ENCODE measurements around the gene RAD23B.
"Not testable (repeated sequence)": the region's sequence is repeated elsewhere in the genome, so short reads cannot be mapped to it uniquely, and the experiment has no call there.

RAD23B gene

DNA sequence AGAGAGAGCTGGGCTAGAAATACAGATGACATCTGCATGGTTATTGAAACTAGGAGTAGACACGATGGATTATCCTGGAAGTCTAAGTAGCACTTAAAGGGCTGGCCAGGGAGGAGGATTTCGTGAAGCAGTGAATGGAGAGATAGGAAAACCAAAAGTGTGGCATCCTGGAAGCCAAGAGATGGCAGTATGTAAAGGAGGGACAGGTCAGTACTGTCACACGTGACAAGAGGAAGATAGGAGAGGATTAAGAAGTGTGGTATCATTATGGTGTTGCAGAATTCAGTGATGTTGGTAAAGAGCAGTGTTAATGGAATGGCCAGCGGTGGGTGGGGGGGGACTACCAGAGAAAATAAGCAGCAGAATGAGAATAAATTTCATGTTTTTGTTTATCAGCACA lies 11.7 kb downstream of the RAD23B start:
- DNase-seq: no peak

DNA sequence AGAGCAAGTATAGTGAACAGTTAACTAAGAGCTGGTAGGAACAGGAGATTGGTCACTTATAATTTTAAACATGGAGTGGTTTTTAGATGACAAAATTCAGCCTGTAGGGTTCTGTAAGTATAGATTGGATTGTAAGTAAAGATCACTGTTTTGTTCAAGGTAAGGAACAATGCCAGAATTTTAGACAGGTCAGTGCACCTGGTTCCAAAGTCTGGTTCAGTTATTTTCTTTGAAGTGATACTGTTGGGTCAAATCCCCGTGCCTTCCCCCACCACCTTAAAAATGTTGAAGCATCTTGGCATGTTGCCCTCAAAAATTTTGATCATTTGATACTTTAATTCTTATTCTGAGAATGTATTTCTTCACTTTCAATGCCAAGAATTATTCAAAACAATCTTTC lies 12.9 kb downstream of the RAD23B start:
- no peak for DNase-seq

DNA sequence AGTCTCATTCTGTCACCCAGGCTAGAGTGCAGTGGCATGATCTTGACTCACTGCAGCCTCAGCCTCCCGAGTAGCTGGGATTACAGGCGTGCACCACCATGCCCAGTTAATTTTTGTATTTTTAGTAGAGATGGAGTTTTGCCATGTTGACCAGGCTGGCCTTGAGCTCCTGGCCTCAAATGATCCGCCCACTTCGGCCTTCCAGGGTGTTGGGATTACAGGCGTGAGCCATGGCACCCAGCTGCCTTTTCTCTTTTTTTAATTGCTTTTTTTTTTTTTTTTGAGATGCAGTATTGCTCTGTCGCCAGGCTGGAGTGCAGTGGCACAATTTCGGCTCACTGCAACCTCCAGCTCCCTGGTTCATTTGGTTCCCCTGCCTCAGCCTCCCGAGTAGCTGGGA lies 13.5 kb downstream of the RAD23B start:
- DNase-seq: not testable (repeated sequence)

- DNase-seq: no peak
Observed at GRCh38 chr9:107299437-107299836, 16.4 kb downstream of the RAD23B start.

- no peak for DNase-seq
Observed at GRCh38 chr9:107306308-107306707, 23.2 kb downstream of the RAD23B start.

GRCh38 chr9:107307331-107307730 lies 24.3 kb downstream of the RAD23B start:
- no peak for DNase-seq

DNA sequence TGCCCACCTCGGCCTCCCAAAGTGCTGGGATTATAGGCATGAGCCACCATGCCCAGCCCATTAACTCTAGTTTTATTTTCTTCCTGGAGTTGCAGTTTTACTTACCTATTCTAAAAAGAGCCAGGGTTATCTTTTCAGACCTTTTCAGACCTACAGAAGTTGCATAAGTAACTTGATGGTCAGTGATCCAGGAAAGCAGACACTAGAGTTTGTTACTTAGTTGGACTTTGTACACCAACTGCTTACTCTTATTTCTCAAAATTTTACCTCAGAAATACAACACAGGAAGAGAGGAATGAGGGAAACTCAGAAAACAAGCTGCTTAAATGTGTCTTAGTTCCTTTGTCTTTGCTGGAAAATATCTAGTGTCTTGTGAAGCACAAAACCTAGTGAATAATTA lies 25.4 kb downstream of the RAD23B start:
- DNase-seq: no peak

- DNase-seq: no peak
Observed at GRCh38 chr9:107309271-107309670, 26.2 kb downstream of the RAD23B start.

- DNase-seq: no peak
Observed at GRCh38 chr9:107312376-107313050, 29.4 kb downstream of the RAD23B start.

GRCh38 chr9:107313555-107314096 lies 30.5 kb downstream of the RAD23B start:
- no peak for DNase-seq

DNA sequence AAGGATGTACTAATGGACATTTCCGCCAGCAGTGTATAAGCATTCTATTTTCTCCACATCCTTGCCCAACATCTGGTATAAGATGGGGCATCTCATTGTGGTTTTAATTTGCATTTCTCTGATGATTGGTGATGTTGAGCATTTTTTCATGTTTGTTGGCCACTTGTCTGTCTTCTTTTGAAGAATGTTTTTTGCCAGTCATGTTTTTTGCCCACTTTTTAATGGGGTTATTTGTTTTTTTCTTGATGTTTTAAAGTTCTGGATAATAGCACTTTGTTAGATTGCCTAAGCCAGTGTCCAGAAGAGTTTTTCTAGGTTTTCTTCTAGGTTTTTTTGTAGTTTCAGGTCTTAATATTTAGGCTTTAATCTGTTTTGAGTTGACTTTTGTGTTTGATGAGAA lies 31.7 kb downstream of the RAD23B start:
- DNase-seq: no peak

GRCh38 chr9:107316795-107317661 lies 33.9 kb downstream of the RAD23B start:
- DNase-seq: no peak

DNA sequence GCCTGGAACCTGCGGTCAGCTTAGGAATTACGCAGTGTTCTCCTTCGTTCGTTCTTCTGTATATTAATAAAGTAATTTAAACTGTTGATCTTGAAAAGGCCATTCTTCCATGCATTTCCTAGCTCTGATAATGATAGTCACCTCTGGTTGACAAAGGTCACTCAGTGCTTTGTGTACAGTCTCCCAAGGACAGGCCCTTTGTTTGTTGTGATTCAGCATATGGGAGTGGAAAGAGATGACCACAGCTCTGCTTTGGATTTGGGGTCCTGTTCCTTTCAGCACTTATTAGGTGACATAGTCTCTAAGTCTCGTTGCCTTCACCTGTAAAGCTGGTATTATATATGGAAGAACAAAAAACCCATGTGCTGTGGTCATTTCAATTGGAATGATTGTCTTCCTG lies 39.6 kb downstream of the RAD23B start:
- no peak for DNase-seq

- no peak for DNase-seq
Observed at GRCh38 chr9:107323836-107324585, 40.9 kb downstream of the RAD23B start.

GRCh38 chr9:107325842-107326241 lies 42.8 kb downstream of the RAD23B start:
- no peak for DNase-seq

- no peak for DNase-seq
Observed at GRCh38 chr9:107328510-107328909, 45.4 kb downstream of the RAD23B start.

GRCh38 chr9:107330420-107330819 lies 47.3 kb downstream of the RAD23B start:
- DNase-seq: no peak

- DNase-seq: no peak
Observed at GRCh38 chr9:107332883-107333282, 49.8 kb downstream of the RAD23B start.

GRCh38 chr9:107333363-107333762 lies 50.3 kb downstream of the RAD23B start:
- no peak for DNase-seq

- DNase-seq: no peak
Observed at GRCh38 chr9:107334103-107334776, 51.2 kb downstream of the RAD23B start.

GRCh38 chr9:107335331-107335730 lies 52.3 kb downstream of the RAD23B start:
- no peak for DNase-seq

DNA sequence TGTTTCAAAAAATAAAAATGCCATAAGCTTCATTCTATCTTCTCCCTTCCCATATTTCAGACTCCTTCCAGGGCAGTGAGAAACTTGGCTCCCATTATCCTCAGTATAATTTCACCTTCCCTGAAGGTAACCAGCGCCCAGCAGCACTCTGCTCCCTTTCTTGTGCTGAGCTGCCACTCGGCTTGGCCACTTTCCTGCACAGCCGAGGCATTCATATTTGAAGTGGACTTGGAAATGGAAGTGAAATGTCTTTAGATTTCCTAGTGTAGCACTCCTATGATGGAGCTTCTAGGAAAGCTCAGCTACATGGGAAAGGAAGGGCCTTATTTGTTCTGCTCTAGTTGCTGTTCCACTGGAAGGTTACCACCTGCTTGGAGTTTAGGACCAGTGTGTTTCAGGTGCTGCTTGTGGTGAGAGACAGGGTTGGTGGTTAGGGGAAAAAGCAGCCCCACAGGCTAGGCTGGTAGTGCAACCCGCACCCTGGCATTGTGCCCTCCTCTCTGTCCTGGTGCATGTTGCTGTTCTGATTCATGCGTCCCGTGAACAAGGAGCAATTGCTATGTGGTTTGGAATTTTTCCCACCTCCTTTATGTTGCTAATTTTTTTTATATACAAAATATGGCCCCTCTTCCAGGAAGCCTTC lies 53.8 kb downstream of the RAD23B start:
- no peak for DNase-seq
